Prostate gland (tissue), 2 donors: ENCODE data around the gene WDR91.

Experiments
- POLR2A ChIP-seq: fragments of 450-650 bp; IDR thresholded peaks from one replicate; pipeline ENCODE4 v1.6.1; 2016; ENCODE audit warnings: antibody characterized with exemption, mild to moderate bottlenecking
- POLR2AphosphoS5 ChIP-seq: sonication (generic); formaldehyde crosslinking; IDR thresholded peaks from one replicate; pipeline ENCODE4 v1.6.1; 2017; ENCODE audit warnings: antibody characterized with exemption
- TF ChIP-seq, protein P1 (sequence below), 4 experiments: fragments of 200-600 bp in 2 of 4; fragments of 450-650 bp in 2 of 4; sonication (generic) in 2 of 4; IDR thresholded peaks; 1 replicate in 3 of 4; 2 replicates in 1 of 4; pipeline ENCODE4 v1.5.1; 2016 to 2019; ENCODE audit warnings: antibody characterized with exemption in 4 of 4, mild to moderate bottlenecking in 2 of 4, moderate library complexity in 2 of 4

- TF ChIP-seq, protein P1, sequence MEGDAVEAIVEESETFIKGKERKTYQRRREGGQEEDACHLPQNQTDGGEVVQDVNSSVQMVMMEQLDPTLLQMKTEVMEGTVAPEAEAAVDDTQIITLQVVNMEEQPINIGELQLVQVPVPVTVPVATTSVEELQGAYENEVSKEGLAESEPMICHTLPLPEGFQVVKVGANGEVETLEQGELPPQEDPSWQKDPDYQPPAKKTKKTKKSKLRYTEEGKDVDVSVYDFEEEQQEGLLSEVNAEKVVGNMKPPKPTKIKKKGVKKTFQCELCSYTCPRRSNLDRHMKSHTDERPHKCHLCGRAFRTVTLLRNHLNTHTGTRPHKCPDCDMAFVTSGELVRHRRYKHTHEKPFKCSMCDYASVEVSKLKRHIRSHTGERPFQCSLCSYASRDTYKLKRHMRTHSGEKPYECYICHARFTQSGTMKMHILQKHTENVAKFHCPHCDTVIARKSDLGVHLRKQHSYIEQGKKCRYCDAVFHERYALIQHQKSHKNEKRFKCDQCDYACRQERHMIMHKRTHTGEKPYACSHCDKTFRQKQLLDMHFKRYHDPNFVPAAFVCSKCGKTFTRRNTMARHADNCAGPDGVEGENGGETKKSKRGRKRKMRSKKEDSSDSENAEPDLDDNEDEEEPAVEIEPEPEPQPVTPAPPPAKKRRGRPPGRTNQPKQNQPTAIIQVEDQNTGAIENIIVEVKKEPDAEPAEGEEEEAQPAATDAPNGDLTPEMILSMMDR (IDR thresholded peaks at IDR 0.05): no peak
- TF ChIP-seq POLR2A: no peak
- TF ChIP-seq POLR2AphosphoS5: no peak
These were observed 42.7 kb downstream of the WDR91 start for GRCh38 chr7:135168489-135169140.
